GM18526 (cell line): ENCODE measurements around the gene RNF224.
A peak's percentile ranks its signal among the peaks of the same experiment; 100 is the strongest.

Source experiments
- POLR2A ChIP-seq: IDR thresholded peaks from 3 replicates; pipeline ENCODE4 v1.6.1; 2011; ENCODE audit not compliant: insufficient read length; ENCODE audit errors: extremely low read depth

Gene RNF224

DNA sequence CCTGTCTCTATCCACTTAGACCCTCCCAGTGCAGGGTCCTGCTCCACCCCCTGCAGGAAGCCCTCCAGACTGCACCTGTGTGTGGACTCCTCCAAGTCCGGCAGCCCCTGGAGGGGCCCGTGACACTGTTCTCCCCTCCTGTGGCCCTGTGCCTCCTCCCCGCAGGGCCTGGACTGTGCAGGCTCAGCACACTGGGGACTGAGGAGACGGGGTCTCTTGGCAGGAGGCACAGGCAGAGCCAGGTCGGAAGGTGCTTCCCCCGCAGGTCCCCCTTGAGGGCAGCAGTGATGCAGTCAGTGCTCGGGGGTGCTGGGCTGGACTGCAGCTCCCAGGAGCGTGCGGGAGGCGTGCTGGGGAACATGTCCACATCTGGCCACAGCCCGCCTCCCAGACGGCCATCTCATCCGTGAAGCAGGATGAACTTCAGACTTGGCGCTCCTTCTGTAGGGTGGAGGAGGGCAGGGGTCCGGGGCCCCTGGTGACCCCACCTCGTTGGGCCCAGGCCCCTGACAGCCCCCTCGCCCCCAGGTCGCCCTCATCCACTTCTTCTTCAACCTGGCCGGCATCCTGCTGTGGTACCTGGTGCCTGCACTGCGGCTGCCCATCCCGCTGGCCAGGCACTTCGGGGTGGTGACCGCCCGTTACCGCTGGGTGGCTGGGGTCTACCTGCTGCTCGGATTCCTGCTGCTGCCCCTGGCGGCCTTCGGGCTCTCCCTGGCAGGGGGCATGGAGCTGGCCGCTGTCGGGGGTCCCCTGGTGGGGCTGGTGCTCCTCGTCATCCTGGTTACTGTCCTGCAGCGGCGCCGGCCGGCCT lies 8.3 kb downstream of the RNF224 start:
- no peak for TF ChIP-seq POLR2A

DNA sequence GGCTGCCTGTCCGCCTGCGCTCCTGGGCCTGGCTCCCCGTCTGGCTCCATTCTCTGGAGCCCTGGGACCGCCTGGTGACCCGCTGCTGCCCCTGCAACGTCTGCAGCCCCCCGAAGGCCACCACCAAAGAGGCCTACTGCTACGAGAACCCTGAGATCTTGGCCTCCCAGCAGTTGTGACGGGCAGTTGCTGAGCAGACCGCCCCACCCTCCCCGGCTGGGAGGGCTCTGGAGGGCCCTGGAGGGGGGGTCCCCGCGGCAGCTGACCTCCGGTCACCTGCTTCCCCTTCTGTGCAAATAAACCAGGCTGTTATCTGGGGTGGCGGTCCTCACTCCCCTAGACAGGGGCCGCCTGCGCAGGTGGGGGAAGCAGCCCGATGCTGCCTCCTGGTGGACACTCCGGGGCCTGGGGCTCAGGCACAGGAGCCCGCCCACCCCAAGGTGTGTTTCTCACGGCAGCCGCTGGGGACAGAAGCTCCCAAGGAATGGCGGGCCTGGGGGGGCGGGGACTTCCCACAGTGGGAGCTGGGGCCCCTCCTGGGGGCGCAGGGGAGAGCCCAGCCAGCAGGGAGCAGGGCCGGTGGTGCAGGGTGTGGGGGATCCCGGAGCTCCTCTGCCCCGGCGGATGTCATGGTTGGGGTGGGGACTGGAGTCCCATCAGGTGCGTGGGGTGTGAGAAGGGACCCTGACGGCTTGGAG lies 9.1 kb downstream of the RNF224 start:
- peak; percentile 29 for TF ChIP-seq POLR2A

DNA sequence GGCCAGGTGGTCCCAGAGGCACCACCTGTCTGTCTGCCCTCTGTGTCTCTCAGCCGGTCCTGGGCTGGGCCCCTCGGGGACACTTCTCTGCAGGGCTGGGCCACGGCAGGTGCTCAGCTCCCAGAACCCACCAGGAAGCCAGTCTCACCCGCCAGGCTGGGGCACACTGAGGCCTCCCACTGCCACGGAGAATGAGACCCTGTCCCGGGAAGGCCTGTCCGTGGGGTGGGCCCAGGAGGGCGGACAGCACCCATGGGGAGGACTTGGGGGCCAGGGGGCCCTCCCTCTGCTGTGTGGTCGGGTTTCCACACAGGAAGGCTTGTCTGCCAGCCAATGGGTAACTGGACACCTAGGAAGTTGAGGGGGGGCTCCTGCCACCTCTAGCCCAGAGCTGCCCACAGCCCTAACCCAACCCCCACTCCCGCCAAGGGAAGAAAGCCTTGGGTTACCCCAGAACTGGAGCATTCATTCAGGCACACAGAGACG lies 9.7 kb downstream of the RNF224 start:
- no peak for TF ChIP-seq POLR2A

DNA sequence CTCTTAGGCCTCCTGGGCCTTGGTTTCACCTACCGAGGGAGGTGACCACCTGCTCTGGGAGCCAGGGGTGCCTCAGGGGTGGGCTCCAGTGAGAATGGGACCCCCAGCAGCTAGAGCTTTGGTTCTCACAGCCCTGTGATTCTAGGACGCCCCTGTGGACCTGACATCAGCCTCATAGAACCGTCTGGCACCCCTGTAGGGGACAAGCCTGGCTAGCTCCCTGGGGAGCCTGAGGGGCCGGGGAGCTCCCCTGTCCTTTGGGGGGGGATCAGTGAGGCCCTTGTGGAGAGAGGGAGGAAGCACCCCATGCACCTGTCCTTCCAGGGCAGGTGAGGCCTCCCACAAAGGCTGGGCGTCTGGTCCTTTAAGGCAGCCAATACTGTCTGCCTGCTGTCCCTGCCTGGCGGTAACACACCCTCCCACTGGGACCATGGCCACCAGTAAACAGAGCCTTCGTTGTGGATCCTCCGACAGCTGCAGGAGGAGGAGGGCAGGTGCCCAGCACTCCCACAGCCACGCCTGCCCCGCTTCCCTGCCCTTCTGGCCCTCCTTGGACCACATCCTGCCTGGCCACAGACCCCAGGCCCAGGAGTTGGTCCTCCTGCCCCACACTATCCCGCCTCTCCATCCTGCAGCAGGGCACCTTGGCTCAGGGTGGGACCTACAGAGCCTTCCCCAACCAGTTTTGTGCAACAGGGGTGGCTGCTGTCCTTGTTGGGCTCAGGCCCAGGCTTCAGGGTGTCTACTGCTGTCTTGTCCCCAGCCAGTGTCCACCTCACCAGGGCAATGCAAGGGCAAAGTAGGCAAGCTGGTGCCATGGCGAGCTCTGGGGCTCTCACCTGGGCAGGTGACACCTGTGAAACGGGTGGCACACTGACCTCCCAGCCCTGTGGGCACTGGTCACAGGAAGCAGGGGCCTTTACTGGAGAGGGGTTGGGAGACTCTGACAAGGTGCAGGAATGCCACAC lies 10.7 kb downstream of the RNF224 start:
- TF ChIP-seq POLR2A: no peak

DNA sequence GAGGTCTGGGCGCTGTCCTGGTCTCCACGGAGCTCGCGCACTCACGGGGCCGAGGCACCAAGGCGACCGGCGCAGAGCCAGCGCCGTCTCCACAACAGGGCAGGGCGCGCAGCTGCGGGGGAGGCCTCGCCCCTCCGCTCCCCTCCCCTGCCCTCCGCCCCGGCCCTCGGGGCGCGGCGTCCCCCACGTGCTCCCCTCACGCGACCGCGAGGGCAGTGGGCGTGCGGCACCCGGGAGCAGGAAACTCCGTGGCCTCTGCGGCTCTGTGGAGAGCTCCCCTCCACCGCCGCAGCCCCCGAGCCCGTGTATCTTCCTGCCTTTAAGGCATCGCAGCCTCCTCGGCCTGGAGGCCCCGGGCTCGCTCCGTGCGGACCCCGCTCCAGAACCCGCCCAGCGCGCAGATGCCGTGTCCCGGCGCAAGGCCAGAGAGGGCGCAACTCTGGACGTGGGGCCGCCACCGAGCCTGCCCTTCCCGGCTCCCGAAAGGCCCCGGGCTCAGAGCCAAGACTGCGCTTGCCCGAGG lies 13.1 kb downstream of the RNF224 start:
- TF ChIP-seq POLR2A: peak; percentile 69

DNA sequence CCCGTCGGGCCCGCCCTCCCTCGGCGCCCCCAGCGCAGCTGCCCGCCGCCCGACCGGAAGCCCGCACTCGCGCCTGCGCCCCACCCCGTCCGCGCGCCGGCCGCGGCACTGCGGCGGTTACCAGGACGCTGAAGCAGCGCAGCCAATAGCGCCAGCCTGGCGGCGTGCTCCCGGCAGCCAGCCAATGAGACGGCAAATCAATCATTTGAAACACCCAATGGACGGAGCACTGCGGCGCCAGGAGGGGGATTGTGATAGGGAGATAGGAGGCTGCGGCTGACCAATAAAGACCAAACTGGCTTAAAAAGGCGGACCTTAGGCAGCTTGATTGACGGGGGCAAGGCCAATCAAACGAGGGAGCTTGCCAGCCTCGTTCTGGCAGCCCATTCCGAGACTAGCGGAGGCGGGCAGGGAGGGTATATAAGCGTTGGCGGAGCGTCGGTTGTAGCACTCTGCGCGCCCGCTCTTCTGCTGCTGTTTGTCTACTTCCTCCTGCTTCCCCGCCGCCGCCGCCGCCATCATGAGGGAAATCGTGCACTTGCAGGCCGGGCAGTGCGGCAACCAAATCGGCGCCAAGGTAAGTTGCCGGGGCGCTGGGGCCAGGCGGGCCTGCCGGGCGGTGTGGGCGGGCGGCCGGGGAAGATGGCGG lies 13.7 kb downstream of the RNF224 start, which contains the start of gene TUBB4B:
Gene TUBB4B, plus strand, starts transcription at position 447 of the 649 bp plus-strand sequence. Its CDS starts 74 bp downstream, at position 521.
- peak; percentile 100 for TF ChIP-seq POLR2A

DNA sequence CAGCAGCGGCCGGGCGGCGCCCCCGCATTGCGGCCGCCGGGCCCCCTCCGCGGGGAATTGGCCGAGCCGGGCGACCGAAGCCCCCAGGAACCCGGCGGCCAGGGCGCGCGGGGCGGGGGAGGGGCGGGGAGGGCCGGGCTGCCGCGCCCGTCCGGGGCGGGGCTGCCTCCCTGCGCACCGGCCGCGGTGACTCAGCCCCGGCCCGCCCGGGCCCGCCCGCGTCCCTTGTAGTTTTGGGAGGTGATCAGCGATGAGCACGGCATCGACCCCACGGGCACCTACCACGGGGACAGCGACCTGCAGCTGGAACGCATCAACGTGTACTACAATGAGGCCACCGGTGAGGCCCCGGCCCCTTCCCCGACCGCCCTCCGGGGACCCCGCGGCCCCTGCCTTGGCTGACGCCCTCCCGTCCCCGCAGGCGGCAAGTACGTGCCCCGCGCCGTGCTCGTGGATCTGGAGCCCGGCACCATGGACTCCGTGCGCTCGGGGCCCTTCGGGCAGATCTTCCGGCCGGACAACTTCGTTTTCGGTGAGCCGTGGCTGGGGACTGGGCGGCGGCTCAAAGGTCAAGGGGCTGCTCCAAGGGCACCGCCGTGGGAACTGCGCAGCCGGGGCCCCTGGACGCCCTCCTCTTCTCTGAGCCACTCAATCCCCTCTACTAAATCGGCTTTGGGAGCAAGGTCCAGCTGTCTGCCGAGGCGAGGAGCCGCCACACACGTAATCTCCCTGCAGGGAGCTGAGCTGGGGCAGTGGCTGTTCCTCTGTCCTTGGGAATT lies 14.4 kb downstream of the RNF224 start:
- TF ChIP-seq POLR2A: no peak

DNA sequence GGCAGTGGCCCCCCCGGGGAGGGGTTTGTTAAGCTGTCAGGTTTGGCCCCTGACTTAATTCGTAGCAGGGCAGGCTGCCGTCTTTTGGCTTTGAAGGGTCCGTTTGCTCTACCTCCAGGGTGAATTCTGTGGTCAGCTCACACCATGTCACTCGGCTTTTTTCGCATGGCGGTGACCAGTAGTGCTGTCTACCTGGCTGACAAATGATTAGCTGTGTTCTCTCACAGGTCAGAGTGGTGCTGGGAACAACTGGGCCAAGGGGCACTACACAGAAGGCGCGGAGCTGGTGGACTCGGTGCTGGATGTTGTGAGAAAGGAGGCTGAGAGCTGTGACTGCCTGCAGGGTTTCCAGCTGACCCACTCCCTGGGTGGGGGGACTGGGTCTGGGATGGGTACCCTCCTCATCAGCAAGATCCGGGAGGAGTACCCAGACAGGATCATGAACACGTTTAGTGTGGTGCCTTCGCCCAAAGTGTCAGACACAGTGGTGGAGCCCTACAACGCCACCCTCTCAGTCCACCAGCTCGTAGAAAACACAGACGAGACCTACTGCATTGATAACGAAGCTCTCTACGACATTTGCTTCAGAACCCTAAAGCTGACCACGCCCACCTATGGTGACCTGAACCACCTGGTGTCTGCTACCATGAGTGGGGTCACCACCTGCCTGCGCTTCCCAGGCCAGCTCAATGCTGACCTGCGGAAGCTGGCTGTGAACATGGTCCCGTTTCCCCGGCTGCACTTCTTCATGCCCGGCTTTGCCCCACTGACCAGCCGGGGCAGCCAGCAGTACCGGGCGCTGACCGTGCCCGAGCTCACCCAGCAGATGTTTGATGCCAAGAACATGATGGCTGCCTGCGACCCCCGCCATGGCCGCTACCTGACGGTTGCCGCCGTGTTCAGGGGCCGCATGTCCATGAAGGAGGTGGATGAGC lies 15.2 kb downstream of the RNF224 start:
- TF ChIP-seq POLR2A: no peak

DNA sequence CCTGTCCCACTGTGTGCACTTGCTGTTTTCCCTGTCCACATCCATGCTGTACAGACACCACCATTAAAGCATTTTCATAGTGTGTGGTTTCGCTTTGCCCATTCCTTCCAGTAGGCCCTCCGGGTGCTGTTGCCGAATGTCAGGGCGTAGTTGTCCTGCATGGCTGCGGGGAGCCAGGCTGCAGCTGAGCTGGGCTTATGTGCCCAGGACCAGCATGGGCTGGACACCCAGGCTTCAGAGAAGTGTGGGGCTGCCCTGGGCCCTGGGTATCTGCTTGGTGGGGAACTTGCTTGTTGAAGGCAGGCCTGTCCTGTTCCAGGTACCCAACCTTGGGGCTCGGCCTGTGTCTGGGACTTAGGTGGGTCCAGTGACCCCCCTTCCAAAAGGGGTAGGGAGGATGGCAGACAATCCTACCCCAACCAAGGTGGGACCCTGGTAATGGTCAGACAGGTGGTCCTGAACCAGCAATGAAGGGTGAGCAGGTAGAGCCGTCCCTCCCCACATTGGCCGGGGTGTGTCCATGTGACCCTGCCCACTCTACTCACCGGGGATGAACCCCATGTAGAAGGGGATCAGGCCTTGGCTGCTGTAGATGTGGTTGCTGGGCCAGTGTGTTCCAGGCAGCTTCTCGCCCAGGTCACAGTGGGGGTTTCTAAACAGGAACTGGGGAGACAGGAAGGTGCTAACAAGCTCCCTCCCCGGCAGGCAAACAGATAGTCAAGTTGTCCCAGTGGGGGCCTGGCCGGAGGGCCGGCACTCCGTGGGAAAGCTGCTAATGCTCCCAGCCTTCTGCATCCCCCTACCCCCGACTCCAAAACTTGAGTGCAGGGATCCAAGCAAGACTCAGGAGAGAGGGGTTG lies 16.6 kb downstream of the RNF224 start:
- TF ChIP-seq POLR2A: peak; percentile 19

DNA sequence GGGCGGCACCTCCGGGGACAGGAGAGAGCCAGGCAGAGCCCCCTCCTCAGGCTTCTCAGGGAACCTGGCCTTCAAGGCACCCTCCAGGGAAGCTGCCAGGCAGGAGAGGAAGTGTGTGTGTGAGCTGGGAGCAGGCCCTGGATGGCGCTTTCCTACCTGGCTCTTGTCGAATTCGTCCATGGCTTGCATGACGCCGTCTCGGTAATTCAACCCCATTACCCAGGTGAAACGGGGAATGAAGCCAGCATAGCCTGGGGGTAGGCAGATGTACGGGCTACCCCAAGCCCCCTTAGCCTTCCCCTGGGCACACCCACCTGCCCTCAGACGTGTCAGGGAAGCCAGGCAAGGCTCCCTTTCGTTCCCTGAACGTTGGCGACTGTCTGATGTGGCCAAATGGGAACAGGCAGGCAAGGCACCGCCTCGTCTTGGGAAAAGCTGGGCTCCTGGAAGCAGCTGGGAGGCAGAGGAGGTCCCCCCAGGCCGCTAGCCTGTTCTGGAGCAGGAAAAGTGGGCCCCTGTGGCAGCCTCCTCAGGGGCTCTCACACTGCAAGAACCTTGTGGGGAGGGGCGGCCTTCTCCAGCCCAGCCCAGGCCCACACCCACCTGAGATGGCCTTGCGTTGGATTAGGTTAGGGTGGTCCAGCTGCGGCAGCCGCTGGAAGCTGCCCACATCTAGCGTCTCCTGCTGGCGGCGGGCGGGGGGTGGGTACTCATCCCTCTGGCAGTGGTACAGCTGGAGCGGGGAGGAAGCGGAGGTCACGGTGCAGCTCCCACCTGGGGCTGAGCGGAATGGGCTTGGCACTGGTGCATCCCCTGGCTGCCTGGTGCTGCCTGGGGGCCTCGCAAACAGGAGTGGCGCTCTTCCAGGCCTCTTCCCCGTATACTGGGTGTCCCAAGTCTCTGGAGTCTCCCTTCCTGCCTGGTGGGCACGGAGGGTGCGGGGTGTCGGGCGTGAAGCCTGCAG lies 17.5 kb downstream of the RNF224 start:
- TF ChIP-seq POLR2A: no peak
